GM23338 (cell line): ENCODE results near the gene PHC3. TPM values are rescaled to one million over a fixed set of nuclear protein-coding genes. Genes with fewer than 3 reads are reported as not detected.
A peak's percentile ranks its signal among the peaks of the same experiment; 100 is the strongest.

Experiments used
- ATAC-seq: fragments of 200-7000 bp; cut with Tn5 transposase; 3 replicates; pipeline ENCODE4 v1.9.1; 2020
- DNase-seq: peaks from one replicate; pipeline ENCODE4 v3.0.0-alpha.2; 2015; ENCODE audit warnings: low spot score
- H2AFZ ChIP-seq: fragments of 200-600 bp; sonication (generic); 2 replicates; pipeline ENCODE4 v1.8.0; 2016; ENCODE audit warnings: antibody characterized with exemption, mild to moderate bottlenecking, moderate library complexity
- H3F3A ChIP-seq: fragments of 200-600 bp; sonication (generic); replicated peaks from 2 replicates; pipeline ENCODE4 v1.8.0; 2017; ENCODE audit warnings: antibody characterized with exemption, mixed run types, low read depth
- H3K27ac ChIP-seq: fragments of 200-600 bp; sonication (generic); 2 replicates; pipeline ENCODE4 v1.6.1; 2016; ENCODE audit warnings: low read depth
- H3K27me3 ChIP-seq: fragments of 200-600 bp; sonication (generic); 2 replicates; pipeline ENCODE4 v1.8.0; 2016; ENCODE audit warnings: mild to moderate bottlenecking, mixed run types, moderate library complexity; ENCODE audit not compliant: insufficient read depth
- H3K36me3 ChIP-seq: fragments of 200-600 bp; sonication (generic); 2 replicates; pipeline ENCODE4 v1.8.0; 2016; ENCODE audit warnings: mild to moderate bottlenecking; ENCODE audit not compliant: insufficient read depth
- H3K4me1 ChIP-seq: fragments of 200-600 bp; sonication (generic); 2 replicates; pipeline ENCODE4 v1.8.0; 2016; ENCODE audit warnings: mild to moderate bottlenecking, moderate library complexity; ENCODE audit not compliant: insufficient read depth
- H3K4me2 ChIP-seq: fragments of 200-600 bp; sonication (generic); 2 replicates; pipeline ENCODE4 v1.7.1; 2017; ENCODE audit warnings: mixed run types
- H3K4me3 ChIP-seq: fragments of 200-600 bp; sonication (generic); 2 replicates; pipeline ENCODE4 v1.6.1; 2016; ENCODE audit warnings: mixed run types
- H3K79me2 ChIP-seq: fragments of 200-600 bp; sonication (generic); replicated peaks from 2 replicates; pipeline ENCODE4 v1.8.0; 2017; ENCODE audit warnings: mild to moderate bottlenecking; ENCODE audit not compliant: insufficient read depth
- H3K9me2 ChIP-seq: fragments of 200-600 bp; sonication (generic); 2 replicates; pipeline ENCODE4 v1.8.0; 2017; ENCODE audit not compliant: insufficient read depth
- H4K20me1 ChIP-seq: fragments of 200-600 bp; sonication (generic); replicated peaks from 2 replicates; pipeline ENCODE4 v1.8.0; 2017; ENCODE audit warnings: mild to moderate bottlenecking; ENCODE audit not compliant: insufficient read depth
- H3K27ac Mint-ChIP-seq: 2 replicates; pipeline ENCODE4 v1.8.0; 2020; ENCODE audit warnings: inconsistent platforms, mild to moderate bottlenecking, moderate library complexity, mixed read lengths
- H3K27me3 Mint-ChIP-seq: 3 replicates; pipeline ENCODE4 v1.8.0; 2022; ENCODE audit warnings: low read depth, mild to moderate bottlenecking, moderate library complexity, mixed read lengths, inconsistent platforms; ENCODE audit not compliant: insufficient read depth, poor library complexity
- H3K36me3 Mint-ChIP-seq: 3 replicates; pipeline ENCODE4 v1.8.0; 2021; ENCODE audit warnings: low read depth, mild to moderate bottlenecking, inconsistent platforms, moderate library complexity, mixed read lengths
- H3K4me1 Mint-ChIP-seq: 3 replicates; pipeline ENCODE4 v1.8.0; 2020; ENCODE audit warnings: mild to moderate bottlenecking, inconsistent platforms, mixed read lengths
- H3K4me3 Mint-ChIP-seq: 3 replicates; pipeline ENCODE4 v1.8.0; 2021; ENCODE audit warnings: moderate library complexity, mild to moderate bottlenecking, inconsistent platforms, mixed read lengths
- H3K9me3 Mint-ChIP-seq: 3 replicates; pipeline ENCODE4 v1.8.0; 2020; ENCODE audit warnings: moderate library complexity, mild to moderate bottlenecking, inconsistent platforms, mixed read lengths
- CREB1 ChIP-seq: fragments of 250-450 bp; sonication (Bioruptor Pico); IDR thresholded peaks from 2 replicates; pipeline ENCODE4 v1.5.0; 2020; ENCODE audit warnings: low read depth, mild to moderate bottlenecking, moderate library complexity
- EZH2 ChIP-seq: fragments of 200-600 bp; sonication (generic); IDR thresholded peaks from one replicate; pipeline ENCODE4 v1.8.0; 2017; ENCODE audit warnings: antibody characterized with exemption, mild to moderate bottlenecking, low read depth; ENCODE audit not compliant: unreplicated experiment
- EZH2phosphoT487 ChIP-seq: fragments of 200-600 bp; sonication (generic); IDR thresholded peaks from one replicate; pipeline ENCODE4 v1.8.1; 2018; ENCODE audit warnings: antibody characterized with exemption; ENCODE audit not compliant: unreplicated experiment
- JUNB ChIP-seq: IDR thresholded peaks from one replicate; pipeline ENCODE4 v1.6.1; 2016; ENCODE audit warnings: antibody characterized with exemption; ENCODE audit not compliant: unreplicated experiment
- NANOG ChIP-seq: IDR thresholded peaks from 2 replicates; pipeline ENCODE4 v1.6.1; 2016; ENCODE audit warnings: antibody characterized with exemption, borderline replicate concordance
- POLR2AphosphoS5 ChIP-seq: IDR thresholded peaks from 2 replicates; pipeline ENCODE4 v1.6.1; 2016; ENCODE audit warnings: antibody characterized with exemption, low read depth
- STAT1 ChIP-seq: IDR thresholded peaks from one replicate; pipeline ENCODE4 v1.6.1; 2016; ENCODE audit warnings: antibody characterized with exemption; ENCODE audit not compliant: unreplicated experiment
- ZNF114 ChIP-seq: fragments of 250-450 bp; sonication (Bioruptor Pico); IDR thresholded peaks from 2 replicates; pipeline ENCODE4 v1.5.0; 2020; ENCODE audit warnings: mild to moderate bottlenecking, moderate library complexity
- ZNF331 ChIP-seq: fragments of 250-450 bp; sonication (Bioruptor Pico); IDR thresholded peaks from 2 replicates; pipeline ENCODE4 v1.5.0; 2020; ENCODE audit warnings: low read depth, mild to moderate bottlenecking, moderate library complexity
- polyA plus RNA-seq: library from polyadenylated mRNA; unstranded; fragments of >200 nt; fragmentation: Nextera tagmentation; extraction: Ambion mirVana; gene quantifications from 2 replicates; pipeline ENCODE4 v1.2.1, GENCODE V29; 2016
- total RNA-seq: library from RNA; depleted of rRNA; stranded (reverse); fragments of >200 nt; shearing (Covaris generic); gene quantifications from 2 replicates; pipeline ENCODE4 v1.2.3, GENCODE V29; 2014
- TF ChIP-seq, protein P1 (sequence below): IDR thresholded peaks from one replicate; pipeline ENCODE4 v1.6.1; 2018; ENCODE audit warnings: antibody characterized with exemption; ENCODE audit not compliant: unreplicated experiment
- TF ChIP-seq, protein P2 (sequence below): IDR thresholded peaks from 2 replicates; pipeline ENCODE4 v1.6.1; 2016; ENCODE audit warnings: antibody characterized with exemption
- TF ChIP-seq, protein P3 (sequence below), 2 experiments: fragments of 200-600 bp in 1 of 2; sonication (generic) in 1 of 2; conservative IDR thresholded peaks; 2 replicates each; pipeline versions ENCODE4 v1.5.1 to v1.6.1; 2016 to 2017; ENCODE audit warnings: antibody characterized with exemption in 2 of 2, low read depth in 2 of 2, mild to moderate bottlenecking in 2 of 2, moderate library complexity in 1 of 2
- TF ChIP-seq, protein P4 (sequence below): fragments of 250-450 bp; sonication (Bioruptor Pico); IDR thresholded peaks from 2 replicates; pipeline ENCODE4 v1.5.0; 2020; ENCODE audit warnings: mild to moderate bottlenecking, moderate library complexity

PHC3 gene
- total and polyA plus RNA-seq, 2 experiments from 2014 or later = 23.9 to 83.5 TPM

DNA sequence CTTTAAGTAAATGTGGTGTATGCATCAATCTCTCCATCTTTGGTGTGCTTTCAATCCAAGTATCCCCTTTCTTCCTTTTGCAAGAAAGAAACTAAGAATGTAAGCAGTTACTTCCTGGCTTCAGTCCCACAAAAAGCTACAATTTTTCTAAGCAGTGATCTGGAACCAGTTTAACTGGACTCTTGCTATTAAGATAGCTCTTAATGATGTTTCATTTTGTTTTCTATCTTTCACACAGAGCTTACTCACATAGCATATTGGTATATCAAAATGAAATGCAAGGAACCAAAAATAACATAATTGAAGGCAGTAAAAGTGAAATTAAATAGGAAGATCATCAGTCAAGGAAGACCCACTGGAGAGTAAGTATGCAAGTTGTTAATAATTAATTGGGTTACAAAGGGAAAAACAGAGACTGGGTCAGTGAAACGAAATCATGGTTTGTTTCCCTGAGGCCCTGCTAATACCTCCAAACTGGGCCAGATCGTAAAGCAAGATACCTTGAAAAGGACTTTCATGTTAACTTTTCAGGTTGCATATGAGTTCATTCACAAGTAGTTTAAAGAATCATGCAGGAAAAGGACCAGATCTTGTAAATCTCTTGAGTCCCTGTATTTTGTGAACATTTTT is 101.9 kb downstream of the PHC3 start:
- no peak for TF ChIP-seq ZNF331 (CRISPR knock-in tag)
- TF ChIP-seq, protein P1, sequence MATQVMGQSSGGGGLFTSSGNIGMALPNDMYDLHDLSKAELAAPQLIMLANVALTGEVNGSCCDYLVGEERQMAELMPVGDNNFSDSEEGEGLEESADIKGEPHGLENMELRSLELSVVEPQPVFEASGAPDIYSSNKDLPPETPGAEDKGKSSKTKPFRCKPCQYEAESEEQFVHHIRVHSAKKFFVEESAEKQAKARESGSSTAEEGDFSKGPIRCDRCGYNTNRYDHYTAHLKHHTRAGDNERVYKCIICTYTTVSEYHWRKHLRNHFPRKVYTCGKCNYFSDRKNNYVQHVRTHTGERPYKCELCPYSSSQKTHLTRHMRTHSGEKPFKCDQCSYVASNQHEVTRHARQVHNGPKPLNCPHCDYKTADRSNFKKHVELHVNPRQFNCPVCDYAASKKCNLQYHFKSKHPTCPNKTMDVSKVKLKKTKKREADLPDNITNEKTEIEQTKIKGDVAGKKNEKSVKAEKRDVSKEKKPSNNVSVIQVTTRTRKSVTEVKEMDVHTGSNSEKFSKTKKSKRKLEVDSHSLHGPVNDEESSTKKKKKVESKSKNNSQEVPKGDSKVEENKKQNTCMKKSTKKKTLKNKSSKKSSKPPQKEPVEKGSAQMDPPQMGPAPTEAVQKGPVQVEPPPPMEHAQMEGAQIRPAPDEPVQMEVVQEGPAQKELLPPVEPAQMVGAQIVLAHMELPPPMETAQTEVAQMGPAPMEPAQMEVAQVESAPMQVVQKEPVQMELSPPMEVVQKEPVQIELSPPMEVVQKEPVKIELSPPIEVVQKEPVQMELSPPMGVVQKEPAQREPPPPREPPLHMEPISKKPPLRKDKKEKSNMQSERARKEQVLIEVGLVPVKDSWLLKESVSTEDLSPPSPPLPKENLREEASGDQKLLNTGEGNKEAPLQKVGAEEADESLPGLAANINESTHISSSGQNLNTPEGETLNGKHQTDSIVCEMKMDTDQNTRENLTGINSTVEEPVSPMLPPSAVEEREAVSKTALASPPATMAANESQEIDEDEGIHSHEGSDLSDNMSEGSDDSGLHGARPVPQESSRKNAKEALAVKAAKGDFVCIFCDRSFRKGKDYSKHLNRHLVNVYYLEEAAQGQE = no peak
- TF ChIP-seq NANOG = no peak
- TF ChIP-seq, protein P2, sequence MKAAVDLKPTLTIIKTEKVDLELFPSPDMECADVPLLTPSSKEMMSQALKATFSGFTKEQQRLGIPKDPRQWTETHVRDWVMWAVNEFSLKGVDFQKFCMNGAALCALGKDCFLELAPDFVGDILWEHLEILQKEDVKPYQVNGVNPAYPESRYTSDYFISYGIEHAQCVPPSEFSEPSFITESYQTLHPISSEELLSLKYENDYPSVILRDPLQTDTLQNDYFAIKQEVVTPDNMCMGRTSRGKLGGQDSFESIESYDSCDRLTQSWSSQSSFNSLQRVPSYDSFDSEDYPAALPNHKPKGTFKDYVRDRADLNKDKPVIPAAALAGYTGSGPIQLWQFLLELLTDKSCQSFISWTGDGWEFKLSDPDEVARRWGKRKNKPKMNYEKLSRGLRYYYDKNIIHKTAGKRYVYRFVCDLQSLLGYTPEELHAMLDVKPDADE = no peak
- TF ChIP-seq, protein P3, sequence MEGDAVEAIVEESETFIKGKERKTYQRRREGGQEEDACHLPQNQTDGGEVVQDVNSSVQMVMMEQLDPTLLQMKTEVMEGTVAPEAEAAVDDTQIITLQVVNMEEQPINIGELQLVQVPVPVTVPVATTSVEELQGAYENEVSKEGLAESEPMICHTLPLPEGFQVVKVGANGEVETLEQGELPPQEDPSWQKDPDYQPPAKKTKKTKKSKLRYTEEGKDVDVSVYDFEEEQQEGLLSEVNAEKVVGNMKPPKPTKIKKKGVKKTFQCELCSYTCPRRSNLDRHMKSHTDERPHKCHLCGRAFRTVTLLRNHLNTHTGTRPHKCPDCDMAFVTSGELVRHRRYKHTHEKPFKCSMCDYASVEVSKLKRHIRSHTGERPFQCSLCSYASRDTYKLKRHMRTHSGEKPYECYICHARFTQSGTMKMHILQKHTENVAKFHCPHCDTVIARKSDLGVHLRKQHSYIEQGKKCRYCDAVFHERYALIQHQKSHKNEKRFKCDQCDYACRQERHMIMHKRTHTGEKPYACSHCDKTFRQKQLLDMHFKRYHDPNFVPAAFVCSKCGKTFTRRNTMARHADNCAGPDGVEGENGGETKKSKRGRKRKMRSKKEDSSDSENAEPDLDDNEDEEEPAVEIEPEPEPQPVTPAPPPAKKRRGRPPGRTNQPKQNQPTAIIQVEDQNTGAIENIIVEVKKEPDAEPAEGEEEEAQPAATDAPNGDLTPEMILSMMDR (conservative IDR thresholded peaks at IDR 0.05; ENCODE audit: low read depth in 2 of 2) = no peak
- TF ChIP-seq JUNB = no peak
- TF ChIP-seq POLR2AphosphoS5 = no peak
- TF ChIP-seq, protein P4, sequence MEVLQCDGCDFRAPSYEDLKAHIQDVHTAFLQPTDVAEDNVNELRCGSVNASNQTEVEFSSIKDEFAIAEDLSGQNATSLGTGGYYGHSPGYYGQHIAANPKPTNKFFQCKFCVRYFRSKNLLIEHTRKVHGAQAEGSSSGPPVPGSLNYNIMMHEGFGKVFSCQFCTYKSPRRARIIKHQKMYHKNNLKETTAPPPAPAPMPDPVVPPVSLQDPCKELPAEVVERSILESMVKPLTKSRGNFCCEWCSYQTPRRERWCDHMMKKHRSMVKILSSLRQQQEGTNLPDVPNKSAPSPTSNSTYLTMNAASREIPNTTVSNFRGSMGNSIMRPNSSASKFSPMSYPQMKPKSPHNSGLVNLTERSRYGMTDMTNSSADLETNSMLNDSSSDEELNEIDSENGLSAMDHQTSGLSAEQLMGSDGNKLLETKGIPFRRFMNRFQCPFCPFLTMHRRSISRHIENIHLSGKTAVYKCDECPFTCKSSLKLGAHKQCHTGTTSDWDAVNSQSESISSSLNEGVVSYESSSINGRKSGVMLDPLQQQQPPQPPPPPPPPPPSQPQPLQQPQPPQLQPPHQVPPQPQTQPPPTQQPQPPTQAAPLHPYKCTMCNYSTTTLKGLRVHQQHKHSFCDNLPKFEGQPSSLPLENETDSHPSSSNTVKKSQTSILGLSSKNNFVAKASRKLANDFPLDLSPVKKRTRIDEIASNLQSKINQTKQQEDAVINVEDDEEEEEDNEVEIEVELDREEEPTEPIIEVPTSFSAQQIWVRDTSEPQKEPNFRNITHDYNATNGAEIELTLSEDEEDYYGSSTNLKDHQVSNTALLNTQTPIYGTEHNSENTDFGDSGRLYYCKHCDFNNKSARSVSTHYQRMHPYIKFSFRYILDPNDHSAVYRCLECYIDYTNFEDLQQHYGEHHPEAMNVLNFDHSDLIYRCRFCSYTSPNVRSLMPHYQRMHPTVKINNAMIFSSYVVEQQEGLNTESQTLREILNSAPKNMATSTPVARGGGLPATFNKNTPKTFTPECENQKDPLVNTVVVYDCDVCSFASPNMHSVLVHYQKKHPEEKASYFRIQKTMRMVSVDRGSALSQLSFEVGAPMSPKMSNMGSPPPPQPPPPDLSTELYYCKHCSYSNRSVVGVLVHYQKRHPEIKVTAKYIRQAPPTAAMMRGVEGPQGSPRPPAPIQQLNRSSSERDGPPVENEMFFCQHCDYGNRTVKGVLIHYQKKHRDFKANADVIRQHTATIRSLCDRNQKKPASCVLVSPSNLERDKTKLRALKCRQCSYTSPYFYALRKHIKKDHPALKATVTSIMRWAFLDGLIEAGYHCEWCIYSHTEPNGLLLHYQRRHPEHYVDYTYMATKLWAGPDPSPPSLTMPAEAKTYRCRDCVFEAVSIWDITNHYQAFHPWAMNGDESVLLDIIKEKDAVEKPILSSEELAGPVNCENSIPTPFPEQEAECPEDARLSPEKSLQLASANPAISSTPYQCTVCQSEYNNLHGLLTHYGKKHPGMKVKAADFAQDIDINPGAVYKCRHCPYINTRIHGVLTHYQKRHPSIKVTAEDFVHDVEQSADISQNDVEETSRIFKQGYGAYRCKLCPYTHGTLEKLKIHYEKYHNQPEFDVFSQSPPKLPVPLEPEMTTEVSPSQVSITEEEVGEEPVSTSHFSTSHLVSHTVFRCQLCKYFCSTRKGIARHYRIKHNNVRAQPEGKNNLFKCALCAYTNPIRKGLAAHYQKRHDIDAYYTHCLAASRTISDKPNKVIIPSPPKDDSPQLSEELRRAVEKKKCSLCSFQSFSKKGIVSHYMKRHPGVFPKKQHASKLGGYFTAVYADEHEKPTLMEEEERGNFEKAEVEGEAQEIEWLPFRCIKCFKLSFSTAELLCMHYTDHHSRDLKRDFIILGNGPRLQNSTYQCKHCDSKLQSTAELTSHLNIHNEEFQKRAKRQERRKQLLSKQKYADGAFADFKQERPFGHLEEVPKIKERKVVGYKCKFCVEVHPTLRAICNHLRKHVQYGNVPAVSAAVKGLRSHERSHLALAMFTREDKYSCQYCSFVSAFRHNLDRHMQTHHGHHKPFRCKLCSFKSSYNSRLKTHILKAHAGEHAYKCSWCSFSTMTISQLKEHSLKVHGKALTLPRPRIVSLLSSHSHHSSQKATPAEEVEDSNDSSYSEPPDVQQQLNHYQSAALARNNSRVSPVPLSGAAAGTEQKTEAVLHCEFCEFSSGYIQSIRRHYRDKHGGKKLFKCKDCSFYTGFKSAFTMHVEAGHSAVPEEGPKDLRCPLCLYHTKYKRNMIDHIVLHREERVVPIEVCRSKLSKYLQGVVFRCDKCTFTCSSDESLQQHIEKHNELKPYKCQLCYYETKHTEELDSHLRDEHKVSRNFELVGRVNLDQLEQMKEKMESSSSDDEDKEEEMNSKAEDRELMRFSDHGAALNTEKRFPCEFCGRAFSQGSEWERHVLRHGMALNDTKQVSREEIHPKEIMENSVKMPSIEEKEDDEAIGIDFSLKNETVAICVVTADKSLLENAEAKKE (CRISPR knock-in tag) = no peak
- no peak for TF ChIP-seq CREB1 (CRISPR knock-in tag)
- no peak for TF ChIP-seq EZH2phosphoT487
- no peak for TF ChIP-seq EZH2
- no peak for TF ChIP-seq ZNF114 (CRISPR knock-in tag)
- TF ChIP-seq STAT1 = no peak
- Histone ChIP-seq H3K27me3 (no peaks in the 10 kb centered on the region), H3K36me3 (no peaks in the 10 kb centered on the region), H2AFZ (no peak overlapping the region), H3K9me2 (no peaks in the 10 kb centered on the region), H4K20me1 (no peaks in the 10 kb centered on the region), H3K4me3 (no peak overlapping the region), H3K4me1 (no peaks in the 10 kb centered on the region), H3K27ac (peak overlapping the region; percentile 28), H3K4me2 (no peak overlapping the region), H3K79me2 (no peaks in the 10 kb centered on the region), H3F3A (no peaks in the 10 kb centered on the region)
- peaks cover 8% of the 10 kb centered on the region; the same call in 2 of the 3 replicates for H3K36me3 Mint-ChIP-seq
- no peak for ATAC-seq
- H3K4me1 Mint-ChIP-seq = peaks cover 9% of the 10 kb centered on the region
- H3K9me3 Mint-ChIP-seq = no peaks in the 10 kb centered on the region
- no peak overlapping the region for H3K27ac Mint-ChIP-seq
- H3K27me3 Mint-ChIP-seq = no peaks in the 10 kb centered on the region
- no peak for DNase-seq
- H3K4me3 Mint-ChIP-seq = no peak overlapping the region
